K562 (cell line): ENCODE results near the gene NUBP2.

Source experiments
- CHD1 ChIP-seq: fragments of 200-600 bp; sonication (generic); IDR thresholded peaks from one replicate; pipeline ENCODE4 v1.6.1; 2012; ENCODE audit warnings: mild to moderate bottlenecking, moderate library complexity, low read length, inconsistent platforms
- CHD2 ChIP-seq: IDR thresholded peaks from 2 replicates; pipeline ENCODE4 v1.6.1; 2011; ENCODE audit warnings: low read depth, low read length
- HIVEP1 ChIP-seq: fragments of 250-450 bp; sonication (Bioruptor Pico); IDR thresholded peaks from 2 replicates; pipeline ENCODE4 v1.4.0; 2020; ENCODE audit warnings: mild to moderate bottlenecking
- MYC ChIP-seq, 2 experiments: fragments of 250-450 bp in 1 of 2; sonication (Bioruptor Pico) in 1 of 2; IDR thresholded peaks; 2 replicates each; pipeline versions ENCODE4 v1.5.1 to v1.6.1; 2012 to 2021; ENCODE audit warnings: low read depth in 2 of 2, borderline replicate concordance in 1 of 2, improper control_type of control experiment in 1 of 2, low read length in 1 of 2, mild to moderate bottlenecking in 1 of 2, moderate library complexity in 1 of 2
- NR4A1 ChIP-seq, 2 experiments: fragments of 250-450 bp in 1 of 2; fragments of 450-650 bp in 1 of 2; sonication (Bioruptor Pico) in 1 of 2; IDR thresholded peaks; 2 replicates each; pipeline versions ENCODE4 v1.4.0 to v1.6.1; 2016 to 2020; ENCODE audit warnings: mild to moderate bottlenecking in 2 of 2, missing compliant biosample characterization in 1 of 2, missing genetic modification characterization in 1 of 2, moderate library complexity in 1 of 2
- POLR2A ChIP-seq: fragments of 450-650 bp; conservative IDR thresholded peaks from 2 replicates; pipeline ENCODE4 v1.6.1; 2016
- SMARCC2 ChIP-seq: fragments of 450-650 bp; IDR thresholded peaks from 2 replicates; pipeline ENCODE4 v1.6.1; 2017; ENCODE audit warnings: antibody characterized with exemption, moderate library complexity, mild to moderate bottlenecking, low read depth
- SPI1 ChIP-seq: IDR thresholded peaks from 2 replicates; pipeline ENCODE4 v1.6.1; 2011; ENCODE audit warnings: low read depth, low read length, control low read depth, borderline replicate concordance
- TF ChIP-seq, protein P1 (sequence below): sonication (generic); formaldehyde crosslinking; IDR thresholded peaks from 2 replicates; pipeline ENCODE4 v1.8.1; 2023; ENCODE audit warnings: missing genetic modification reagents, mild to moderate bottlenecking, borderline replicate concordance
- TF ChIP-seq, protein P2 (sequence below), 3 experiments: IDR thresholded peaks in 2 of 3; conservative IDR thresholded peaks in 1 of 3; 2 replicates each; pipeline ENCODE4 v1.5.1; 2011 to 2012; ENCODE audit warnings: low read length in 3 of 3, mild to moderate bottlenecking in 3 of 3, control low read depth in 2 of 3, improper control_type of control experiment in 1 of 3, inconsistent platforms in 1 of 3, low read depth in 1 of 3, mixed read lengths in 1 of 3, moderate library complexity in 1 of 3; ENCODE audit not compliant: insufficient read depth in 2 of 3

- TF ChIP-seq SMARCC2: no peak
- no peak for TF ChIP-seq CHD2
- no peak for TF ChIP-seq MYC (IDR thresholded peaks at IDR 0.05; ENCODE audit: low read depth, low read length)
- TF ChIP-seq MYC (CRISPR knock-in tag; IDR thresholded peaks at IDR 0.05; ENCODE audit: borderline replicate concordance, low read depth): no peak
- no peak for TF ChIP-seq HIVEP1 (CRISPR knock-in tag)
- TF ChIP-seq CHD1: no peak
- TF ChIP-seq, protein P1, sequence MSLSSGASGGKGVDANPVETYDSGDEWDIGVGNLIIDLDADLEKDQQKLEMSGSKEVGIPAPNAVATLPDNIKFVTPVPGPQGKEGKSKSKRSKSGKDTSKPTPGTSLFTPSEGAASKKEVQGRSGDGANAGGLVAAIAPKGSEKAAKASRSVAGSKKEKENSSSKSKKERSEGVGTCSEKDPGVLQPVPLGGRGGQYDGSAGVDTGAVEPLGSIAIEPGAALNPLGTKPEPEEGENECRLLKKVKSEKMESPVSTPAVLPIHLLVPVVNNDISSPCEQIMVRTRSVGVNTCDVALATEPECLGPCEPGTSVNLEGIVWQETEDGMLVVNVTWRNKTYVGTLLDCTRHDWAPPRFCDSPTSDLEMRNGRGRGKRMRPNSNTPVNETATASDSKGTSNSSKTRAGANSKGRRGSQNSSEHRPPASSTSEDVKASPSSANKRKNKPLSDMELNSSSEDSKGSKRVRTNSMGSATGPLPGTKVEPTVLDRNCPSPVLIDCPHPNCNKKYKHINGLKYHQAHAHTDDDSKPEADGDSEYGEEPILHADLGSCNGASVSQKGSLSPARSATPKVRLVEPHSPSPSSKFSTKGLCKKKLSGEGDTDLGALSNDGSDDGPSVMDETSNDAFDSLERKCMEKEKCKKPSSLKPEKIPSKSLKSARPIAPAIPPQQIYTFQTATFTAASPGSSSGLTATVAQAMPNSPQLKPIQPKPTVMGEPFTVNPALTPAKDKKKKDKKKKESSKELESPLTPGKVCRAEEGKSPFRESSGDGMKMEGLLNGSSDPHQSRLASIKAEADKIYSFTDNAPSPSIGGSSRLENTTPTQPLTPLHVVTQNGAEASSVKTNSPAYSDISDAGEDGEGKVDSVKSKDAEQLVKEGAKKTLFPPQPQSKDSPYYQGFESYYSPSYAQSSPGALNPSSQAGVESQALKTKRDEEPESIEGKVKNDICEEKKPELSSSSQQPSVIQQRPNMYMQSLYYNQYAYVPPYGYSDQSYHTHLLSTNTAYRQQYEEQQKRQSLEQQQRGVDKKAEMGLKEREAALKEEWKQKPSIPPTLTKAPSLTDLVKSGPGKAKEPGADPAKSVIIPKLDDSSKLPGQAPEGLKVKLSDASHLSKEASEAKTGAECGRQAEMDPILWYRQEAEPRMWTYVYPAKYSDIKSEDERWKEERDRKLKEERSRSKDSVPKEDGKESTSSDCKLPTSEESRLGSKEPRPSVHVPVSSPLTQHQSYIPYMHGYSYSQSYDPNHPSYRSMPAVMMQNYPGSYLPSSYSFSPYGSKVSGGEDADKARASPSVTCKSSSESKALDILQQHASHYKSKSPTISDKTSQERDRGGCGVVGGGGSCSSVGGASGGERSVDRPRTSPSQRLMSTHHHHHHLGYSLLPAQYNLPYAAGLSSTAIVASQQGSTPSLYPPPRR (CRISPR knock-in tag): no peak
- no peak for TF ChIP-seq SPI1
- TF ChIP-seq POLR2A: no peak
- no peak for TF ChIP-seq NR4A1 (CRISPR knock-in tag; IDR thresholded peaks at IDR 0.05)
- TF ChIP-seq NR4A1 (tag; IDR thresholded peaks at IDR 0.05): no peak
- TF ChIP-seq, protein P2, sequence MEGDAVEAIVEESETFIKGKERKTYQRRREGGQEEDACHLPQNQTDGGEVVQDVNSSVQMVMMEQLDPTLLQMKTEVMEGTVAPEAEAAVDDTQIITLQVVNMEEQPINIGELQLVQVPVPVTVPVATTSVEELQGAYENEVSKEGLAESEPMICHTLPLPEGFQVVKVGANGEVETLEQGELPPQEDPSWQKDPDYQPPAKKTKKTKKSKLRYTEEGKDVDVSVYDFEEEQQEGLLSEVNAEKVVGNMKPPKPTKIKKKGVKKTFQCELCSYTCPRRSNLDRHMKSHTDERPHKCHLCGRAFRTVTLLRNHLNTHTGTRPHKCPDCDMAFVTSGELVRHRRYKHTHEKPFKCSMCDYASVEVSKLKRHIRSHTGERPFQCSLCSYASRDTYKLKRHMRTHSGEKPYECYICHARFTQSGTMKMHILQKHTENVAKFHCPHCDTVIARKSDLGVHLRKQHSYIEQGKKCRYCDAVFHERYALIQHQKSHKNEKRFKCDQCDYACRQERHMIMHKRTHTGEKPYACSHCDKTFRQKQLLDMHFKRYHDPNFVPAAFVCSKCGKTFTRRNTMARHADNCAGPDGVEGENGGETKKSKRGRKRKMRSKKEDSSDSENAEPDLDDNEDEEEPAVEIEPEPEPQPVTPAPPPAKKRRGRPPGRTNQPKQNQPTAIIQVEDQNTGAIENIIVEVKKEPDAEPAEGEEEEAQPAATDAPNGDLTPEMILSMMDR (IDR thresholded peaks at IDR 0.05 in 2 of 3, conservative IDR thresholded peaks at IDR 0.05 in 1 of 3; ENCODE audit: insufficient read depth in 2 of 3, low read depth in 1 of 3, low read length in 3 of 3): no peak
Observed at GRCh38 chr16:1757714-1758461, 24.9 kb upstream of the NUBP2 start.
